Heart left ventricle (tissue), 16 donors: Measurements from ENCODE around the gene TINAG. TPM values are rescaled to one million over a fixed set of nuclear protein-coding genes. Genes with fewer than 3 reads are reported as not detected.

ENCODE experiments used
- ATAC-seq, 4 donors: fragments of 200-7000 bp; cut with Tn5 transposase; one replicate each; pipeline ENCODE4 v1.9.1; 2020 to 2022; ENCODE audit warnings: moderate library complexity in 4 of 4, mild to moderate bottlenecking in 3 of 4, moderate number of reproducible peaks in 1 of 4
- DNase-seq, 5 donors: peaks; one replicate each; pipeline ENCODE4 v3.0.0-alpha.2; 2020
- H3K27ac ChIP-seq, 12 donors: fragments of 200-600 bp; sonication (generic) in 4 of 12; one replicate each; pipeline versions ENCODE4 v1.5.0 to v1.8.0; 2016 to 2022; ENCODE audit warnings: mild to moderate bottlenecking in 2 of 12
- H3K27me3 ChIP-seq, 9 donors: fragments of 200-600 bp; sonication (generic) in 2 of 9; one replicate each; pipeline versions ENCODE4 v1.5.1 to v1.8.0; 2016 to 2022; ENCODE audit warnings: mild to moderate bottlenecking in 3 of 9
- H3K36me3 ChIP-seq, 9 donors: fragments of 200-600 bp; sonication (generic) in 2 of 9; one replicate each; pipeline versions ENCODE4 v1.5.0 to v1.8.0; 2018 to 2022; ENCODE audit warnings: mild to moderate bottlenecking in 2 of 9
- H3K4me1 ChIP-seq, 12 donors: fragments of 200-600 bp; sonication (generic) in 4 of 12; one replicate each; pipeline versions ENCODE4 v1.5.0 to v1.8.0; 2016 to 2022; ENCODE audit warnings: mild to moderate bottlenecking in 3 of 12
- H3K4me3 ChIP-seq, 12 donors: fragments of 200-600 bp; sonication (generic) in 4 of 12; one replicate each; pipeline versions ENCODE4 v1.5.0 to v1.8.0; 2017 to 2022; ENCODE audit warnings: mild to moderate bottlenecking in 9 of 12, moderate library complexity in 4 of 12
- H3K9me3 ChIP-seq, 12 donors: fragments of 200-600 bp; sonication (generic) in 4 of 12; one replicate each; pipeline versions ENCODE4 v1.5.0 to v1.8.0; 2016 to 2022; ENCODE audit warnings: mild to moderate bottlenecking in 1 of 12
- POLR2A ChIP-seq, 2 donors: fragments of 450-650 bp; IDR thresholded peaks; one replicate each; pipeline ENCODE4 v1.6.1; 2017; ENCODE audit warnings: antibody characterized with exemption in 2 of 2, mild to moderate bottlenecking in 2 of 2, moderate library complexity in 2 of 2
- WGBS, 4 donors: extraction: QIAGEN DNeasy Blood & Tissue Kit in 2 of 4; methylation state at CpG; one replicate each; pipeline versions ENCODE4 v1.1.5 to v1.1.7; 2013 to 2018; 5-methylcytosine and 5-hydroxymethylcytosine counted together
- intact Hi-C, 10 donors: fragments of 100-400 bp; cut with DNase I; formaldehyde crosslinking; loops; one replicate each; pipeline versions ENCODE4 v1.11.1 to v1.14.2; 2022
- polyA plus RNA-seq, 2 donors: library from polyadenylated mRNA; stranded (reverse); fragments of 200-250 nt; gene quantifications; one replicate each; pipeline ENCODE4 v1.2.3, GENCODE V29; 2013
- total RNA-seq, 9 donors: library from RNA; depleted of rRNA in 2 of 9; stranded (reverse); fragments of >200 nt in 2 of 9; fragmentation: NEBNext Ultra II Directional in 3 of 9; extraction: Animal tissue kit (Norgen Biotek cat#: 25700) in 3 of 9; gene quantifications; one replicate each; pipeline versions ENCODE4 v1.1.0 to v1.2.4, GENCODE V29; 2016 to 2023
- TF ChIP-seq, protein P1 (sequence below), 12 donors: fragments of 200-600 bp; sonication (generic) in 4 of 12; IDR thresholded peaks; one replicate each; pipeline versions ENCODE4 v1.5.0 to v1.8.0; 2018 to 2022; ENCODE audit warnings: antibody characterized with exemption in 12 of 12, mild to moderate bottlenecking in 5 of 12
- donor health status: ischemic (EF 13 %, LVEDD 7.1; RV severe dilation, severe dysfunction).
- donor health status: healthy with polysubstance abuse.
- donor health status: DM: no; HTN: yes; CAD: no.
- donor health status: DM: no; HTN: no; CAD: no.
- donor health status: ischemic (EF 25% LVEDD 6.9; RV normal size, moderate dysfunction).
- donor health status: ischemic (EF 25% LVEDD 5.7; RV mildly dilated, moderate dysfunction).
- donor health status: healthy.
- donor health status: DM: yes; HTN: yes; CAD: no.
- donor health status: ischemic (EF 35%, LVEDD 5.7; RV mildly dilated, moderate dysfunction).
- donor health status: nonischemic (EF 11% LVEDD 7.7; RV severe dilation, severe dysfunction).
- donor health status: DM: yes; HTN: yes; CAD: no.
- donor health status: PGD.
- donor health status: ischemic (EF 29% LVEDD 5.4; RV normal size, mild dysfunction).
- donor health status: nonischemic (EF 23%, LVEDD 6.1; RV moderate dilation, normal function).

Gene TINAG
- total and polyA plus RNA-seq, 11 donors: 0.15 to 0.56 (median 0.43) TPM; not detected in 1

DNA sequence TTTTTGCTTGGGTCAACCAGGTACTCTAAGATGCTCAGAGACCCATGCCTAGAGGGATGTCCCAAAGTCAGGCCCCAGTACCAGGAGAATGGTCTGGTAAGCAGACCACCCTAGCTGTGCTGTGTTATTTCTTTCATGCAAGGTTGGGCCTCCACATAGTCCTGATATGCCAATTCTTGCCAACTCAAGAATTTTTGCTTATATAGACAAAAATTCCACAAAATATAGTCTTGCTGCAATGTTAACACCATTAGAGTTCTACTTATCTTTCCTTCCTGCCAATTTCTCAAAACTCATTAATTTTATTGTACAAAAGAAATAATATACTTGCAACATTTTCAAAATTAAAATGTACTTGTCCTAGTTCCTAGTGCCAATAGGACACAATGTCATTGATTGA lies 33.9 kb upstream of the TINAG start:
- no peaks in the 10 kb centered on the region for H3K9me3 ChIP-seq
- no peaks in the 10 kb centered on the region for H3K27me3 ChIP-seq
- no peak for DNase-seq
- no peak overlapping the region for H3K4me3 ChIP-seq
- H3K27ac ChIP-seq: no peak overlapping the region
- H3K36me3 ChIP-seq: no peaks in the 10 kb centered on the region
- intact Hi-C loops: no loop called here
- no peak for TF ChIP-seq POLR2A (IDR thresholded peaks at IDR 0.05)
- TF ChIP-seq, protein P1, sequence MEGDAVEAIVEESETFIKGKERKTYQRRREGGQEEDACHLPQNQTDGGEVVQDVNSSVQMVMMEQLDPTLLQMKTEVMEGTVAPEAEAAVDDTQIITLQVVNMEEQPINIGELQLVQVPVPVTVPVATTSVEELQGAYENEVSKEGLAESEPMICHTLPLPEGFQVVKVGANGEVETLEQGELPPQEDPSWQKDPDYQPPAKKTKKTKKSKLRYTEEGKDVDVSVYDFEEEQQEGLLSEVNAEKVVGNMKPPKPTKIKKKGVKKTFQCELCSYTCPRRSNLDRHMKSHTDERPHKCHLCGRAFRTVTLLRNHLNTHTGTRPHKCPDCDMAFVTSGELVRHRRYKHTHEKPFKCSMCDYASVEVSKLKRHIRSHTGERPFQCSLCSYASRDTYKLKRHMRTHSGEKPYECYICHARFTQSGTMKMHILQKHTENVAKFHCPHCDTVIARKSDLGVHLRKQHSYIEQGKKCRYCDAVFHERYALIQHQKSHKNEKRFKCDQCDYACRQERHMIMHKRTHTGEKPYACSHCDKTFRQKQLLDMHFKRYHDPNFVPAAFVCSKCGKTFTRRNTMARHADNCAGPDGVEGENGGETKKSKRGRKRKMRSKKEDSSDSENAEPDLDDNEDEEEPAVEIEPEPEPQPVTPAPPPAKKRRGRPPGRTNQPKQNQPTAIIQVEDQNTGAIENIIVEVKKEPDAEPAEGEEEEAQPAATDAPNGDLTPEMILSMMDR (IDR thresholded peaks at IDR 0.05): no peak
- ATAC-seq: peak in 2 of 4 donors; percentile 23 to 42
- peaks cover 0 to 7% (median 0%) of the 10 kb centered on the region in 12 donors for H3K4me1 ChIP-seq

DNA sequence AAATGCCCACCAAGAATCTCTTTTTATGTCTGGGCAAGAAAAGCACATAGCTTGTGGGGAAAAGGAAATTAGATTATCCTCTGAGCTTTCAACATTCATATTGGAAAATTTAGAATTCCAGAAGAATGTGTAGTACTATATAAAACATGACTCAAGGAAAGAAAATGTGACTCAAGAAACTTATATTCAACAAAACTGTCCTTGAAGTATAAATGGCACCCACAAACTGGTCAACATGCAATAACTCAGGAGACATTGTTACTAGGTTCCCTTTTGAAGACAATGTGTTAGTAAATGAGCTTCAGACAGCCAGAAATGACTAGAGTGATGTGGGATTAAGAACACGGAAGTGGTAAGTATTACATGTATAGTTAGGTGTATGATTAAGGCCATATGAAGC lies 26.1 kb upstream of the TINAG start:
- 77 to 88% (median 85%) methylated on average over 1 of the region's 1 CpG for WGBS, 4 donors
- Histone ChIP-seq H3K4me3 (no peak overlapping the region), H3K9me3 (no peaks in the 10 kb centered on the region), H3K27me3 (no peaks in the 10 kb centered on the region), H3K36me3 (no peaks in the 10 kb centered on the region), H3K27ac (no peak overlapping the region), H3K4me1 (no peaks in the 10 kb centered on the region)
- TF ChIP-seq POLR2A (IDR thresholded peaks at IDR 0.05): no peak
- TF ChIP-seq, protein P1 (IDR thresholded peaks at IDR 0.05): no peak
- DNase-seq (no peak), ATAC-seq (no peak)
- intact Hi-C loops: no loop called here

DNA sequence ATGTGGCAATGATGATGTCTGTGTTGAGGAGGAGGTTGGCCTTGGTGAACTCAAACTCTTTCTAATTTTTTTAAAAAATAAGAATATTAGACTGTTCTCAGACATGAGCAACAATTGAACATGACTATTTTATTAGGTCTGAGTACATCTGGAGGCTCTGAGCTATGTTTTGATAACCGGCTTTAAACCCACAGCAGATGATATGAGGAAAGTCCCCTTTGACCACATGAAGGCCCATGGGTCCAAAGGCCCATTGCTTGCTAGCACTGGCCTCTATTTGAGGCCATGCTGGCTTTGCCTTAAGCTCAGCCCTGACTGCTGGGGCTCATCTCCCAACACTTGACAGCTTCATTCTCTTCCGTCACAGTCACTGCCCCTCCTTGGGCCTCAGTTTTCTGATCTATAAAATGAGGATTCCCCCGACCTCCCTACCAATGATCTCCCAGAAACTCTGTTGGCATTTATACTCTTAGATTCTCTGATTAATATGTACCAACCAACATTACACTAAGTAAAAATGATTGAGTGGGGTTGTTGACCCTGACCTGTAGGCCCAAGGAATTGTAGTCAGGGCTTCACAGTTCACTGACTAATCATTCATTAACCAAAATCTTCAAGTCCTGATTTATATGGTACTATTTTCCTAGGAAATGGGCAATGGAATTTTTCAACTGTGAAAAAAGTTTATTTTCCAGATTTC lies 23.9 kb upstream of the TINAG start:
- DNase-seq (no peak), ATAC-seq (peak in 1 of 4 donors; percentile 36)
- no peaks in the 10 kb centered on the region for H3K4me1 ChIP-seq
- H3K27ac ChIP-seq: no peak overlapping the region
- no peaks in the 10 kb centered on the region for H3K36me3 ChIP-seq
- H3K4me3 ChIP-seq: no peak overlapping the region
- TF ChIP-seq, protein P1 (IDR thresholded peaks at IDR 0.05): no peak
- no peak for TF ChIP-seq POLR2A (IDR thresholded peaks at IDR 0.05)
- no peaks in the 10 kb centered on the region for H3K9me3 ChIP-seq
- WGBS, 4 donors: 63 to 79% (median 75%) methylated on average over 3 of the region's 3 CpGs
- intact Hi-C loops: no loop called here
- H3K27me3 ChIP-seq: no peaks in the 10 kb centered on the region

DNA sequence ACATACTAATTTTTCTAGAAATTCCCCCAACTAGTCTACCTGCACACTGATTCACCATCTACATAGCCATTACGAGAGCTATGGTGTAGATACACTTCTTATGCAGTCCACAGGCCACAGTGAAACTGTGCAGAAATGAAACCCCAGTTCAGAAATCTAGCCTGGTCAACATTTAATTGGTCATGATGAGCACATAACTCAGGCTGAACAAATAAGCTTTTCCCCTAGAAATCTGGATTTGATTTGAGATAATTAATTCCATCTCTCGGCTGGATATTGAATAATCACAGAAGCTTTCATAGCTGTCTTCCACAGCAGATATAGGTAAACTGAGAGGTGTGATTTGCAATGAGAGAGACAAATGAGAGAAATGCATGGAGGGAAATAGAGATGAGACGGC lies 22.6 kb upstream of the TINAG start:
- TF ChIP-seq POLR2A (IDR thresholded peaks at IDR 0.05): no peak
- TF ChIP-seq, protein P1 (IDR thresholded peaks at IDR 0.05): no peak
- DNase-seq: no peak
- ATAC-seq: no peak
- intact Hi-C loops: no loop called here
- no peak overlapping the region for H3K27ac ChIP-seq
- 82 to 88% (median 85%) methylated on average over 3 of the region's 3 CpGs for WGBS, 4 donors
- no peaks in the 10 kb centered on the region for H3K9me3 ChIP-seq
- H3K4me1 ChIP-seq: no peaks in the 10 kb centered on the region
- no peak overlapping the region for H3K4me3 ChIP-seq
- H3K27me3 ChIP-seq: no peaks in the 10 kb centered on the region
- no peaks in the 10 kb centered on the region for H3K36me3 ChIP-seq
